GM12873 (cell line): ENCODE data around the gene CCDC43.

Source experiments
- TF ChIP-seq, protein P1 (sequence below): IDR thresholded peaks from 2 replicates; pipeline ENCODE4 v1.5.1; 2012; ENCODE audit warnings: low read depth, mild to moderate bottlenecking, moderate library complexity, low read length, control low read depth; ENCODE audit not compliant: insufficient read depth; ENCODE audit errors: missing control alignments

Gene CCDC43

DNA sequence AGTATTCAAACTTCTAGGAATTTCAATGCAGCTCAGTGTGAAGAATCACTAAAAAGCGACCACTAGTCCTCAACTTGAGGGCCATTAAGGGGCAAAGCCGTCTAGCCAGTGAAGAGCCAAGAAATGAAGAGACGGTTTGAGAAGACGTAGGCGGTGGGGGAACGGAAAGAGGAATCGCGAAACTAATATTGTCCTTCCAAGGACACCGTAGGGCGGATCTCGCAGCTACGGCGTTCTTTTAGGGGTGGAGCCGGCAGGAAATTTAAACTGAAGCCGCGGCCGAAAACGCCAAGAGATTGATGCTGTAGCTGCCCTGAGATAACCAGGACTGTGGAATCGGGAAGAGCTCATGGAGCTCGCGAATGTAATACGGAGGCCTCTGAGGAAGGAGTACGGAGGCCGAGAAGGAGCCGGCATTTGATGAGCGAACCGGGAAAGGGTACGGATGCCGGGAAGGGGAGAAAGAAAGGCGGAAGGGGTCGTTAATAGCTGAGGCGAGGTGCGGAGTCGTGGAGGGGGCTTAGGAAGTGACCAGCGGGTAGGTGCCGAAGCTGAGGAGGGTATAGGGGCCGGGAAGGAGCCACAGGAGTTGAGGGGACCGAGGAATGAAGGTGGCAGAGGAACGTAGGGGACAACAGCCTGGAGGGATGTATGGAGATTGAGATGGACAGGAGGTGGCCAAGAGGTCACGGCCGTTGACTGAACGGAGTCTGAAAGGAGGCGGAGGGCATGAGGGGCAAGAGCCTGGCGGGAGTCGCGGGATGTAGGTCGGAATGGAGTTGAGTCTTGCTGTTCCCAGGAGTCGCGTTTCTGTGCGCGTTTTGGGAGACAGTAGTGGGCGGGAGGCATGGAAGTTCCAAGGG, 19.1 kb upstream of the CCDC43 start, which contains the start of gene DBF4B:
Gene DBF4B (plus strand): TSS at position 265 of the 863 bp plus-strand sequence. CDS start 156 bp downstream, at position 421.
- TF ChIP-seq, protein P1, sequence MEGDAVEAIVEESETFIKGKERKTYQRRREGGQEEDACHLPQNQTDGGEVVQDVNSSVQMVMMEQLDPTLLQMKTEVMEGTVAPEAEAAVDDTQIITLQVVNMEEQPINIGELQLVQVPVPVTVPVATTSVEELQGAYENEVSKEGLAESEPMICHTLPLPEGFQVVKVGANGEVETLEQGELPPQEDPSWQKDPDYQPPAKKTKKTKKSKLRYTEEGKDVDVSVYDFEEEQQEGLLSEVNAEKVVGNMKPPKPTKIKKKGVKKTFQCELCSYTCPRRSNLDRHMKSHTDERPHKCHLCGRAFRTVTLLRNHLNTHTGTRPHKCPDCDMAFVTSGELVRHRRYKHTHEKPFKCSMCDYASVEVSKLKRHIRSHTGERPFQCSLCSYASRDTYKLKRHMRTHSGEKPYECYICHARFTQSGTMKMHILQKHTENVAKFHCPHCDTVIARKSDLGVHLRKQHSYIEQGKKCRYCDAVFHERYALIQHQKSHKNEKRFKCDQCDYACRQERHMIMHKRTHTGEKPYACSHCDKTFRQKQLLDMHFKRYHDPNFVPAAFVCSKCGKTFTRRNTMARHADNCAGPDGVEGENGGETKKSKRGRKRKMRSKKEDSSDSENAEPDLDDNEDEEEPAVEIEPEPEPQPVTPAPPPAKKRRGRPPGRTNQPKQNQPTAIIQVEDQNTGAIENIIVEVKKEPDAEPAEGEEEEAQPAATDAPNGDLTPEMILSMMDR: no peak

DNA sequence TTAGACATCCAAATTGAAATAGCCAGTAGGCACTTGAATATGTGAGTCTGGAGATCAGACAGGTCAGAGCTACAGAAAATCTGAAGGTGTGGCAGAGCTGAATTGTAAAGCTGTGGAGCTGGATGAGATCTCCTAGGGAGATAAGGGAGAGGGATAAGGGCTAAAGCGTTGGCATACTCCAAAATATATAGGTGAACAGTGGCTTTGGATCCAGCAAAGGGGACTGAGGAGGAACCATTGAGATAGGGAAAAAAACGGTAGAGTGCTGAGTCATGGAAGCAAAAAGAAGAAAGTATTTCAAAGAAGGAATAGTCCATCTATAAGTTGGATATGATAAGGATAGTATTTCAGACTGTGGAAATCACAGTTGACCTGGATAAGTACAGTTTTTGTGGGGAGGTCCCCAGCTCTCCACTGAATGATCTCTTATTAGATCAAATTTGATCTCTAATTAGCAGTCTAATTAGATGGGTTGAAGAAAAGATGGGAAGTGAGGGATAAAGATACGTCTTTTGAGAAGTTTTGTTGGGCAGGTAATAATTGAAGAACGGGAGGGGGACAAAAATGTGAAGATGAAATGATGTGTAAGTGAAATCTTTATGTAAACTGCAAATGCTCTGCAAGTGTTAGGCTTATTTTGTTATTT, 18.3 kb upstream of the CCDC43 start:
- TF ChIP-seq, protein P1: no peak

DNA sequence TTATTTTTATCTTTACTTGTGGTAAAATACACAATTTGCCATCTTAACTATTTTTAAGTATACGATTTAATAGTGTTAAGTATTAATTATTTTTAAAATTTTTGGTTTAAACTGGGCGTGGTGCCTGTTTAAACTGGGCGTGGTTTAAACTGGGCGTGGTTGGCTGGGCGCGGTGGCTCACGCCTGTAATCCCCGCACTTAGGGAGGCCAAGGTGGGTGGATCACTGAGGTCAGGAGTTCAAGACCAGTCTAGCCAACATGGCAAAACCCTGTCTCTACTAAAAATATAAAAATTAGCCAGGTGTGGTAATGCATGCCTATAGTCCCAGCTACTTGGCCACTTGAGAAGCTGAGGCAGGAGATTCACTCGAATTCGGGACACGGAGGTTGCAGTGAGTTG, 4.0 kb upstream of the CCDC43 start:
- TF ChIP-seq, protein P1: no peak

DNA sequence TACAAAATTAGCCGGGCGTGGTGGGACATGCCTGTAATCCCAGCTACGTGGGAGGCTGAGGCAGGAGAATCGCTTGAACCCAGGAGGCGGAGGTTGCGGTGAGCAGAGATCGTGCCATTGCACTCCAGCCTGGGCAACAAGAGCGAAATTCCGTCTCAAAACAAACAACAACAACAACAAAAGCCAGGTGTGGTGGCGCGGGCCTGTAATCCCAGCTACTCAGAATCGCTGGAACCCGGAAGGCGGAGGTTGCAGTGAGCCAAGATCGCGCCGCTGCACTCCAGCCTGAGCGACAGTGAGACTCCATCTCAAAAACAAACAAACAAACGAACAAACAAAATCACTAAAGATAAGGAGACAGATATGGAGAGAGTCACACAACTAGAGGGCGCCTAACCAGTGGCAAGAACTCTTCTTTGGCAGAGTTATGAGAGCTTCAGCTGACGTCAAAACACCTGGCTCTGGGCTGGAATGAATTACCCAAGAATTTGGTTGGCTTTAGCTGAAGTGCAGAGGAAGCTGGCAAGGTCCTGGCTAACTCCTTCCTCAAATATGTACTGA, 1.2 kb upstream of the CCDC43 start:
- TF ChIP-seq, protein P1: peak; percentile 46

DNA sequence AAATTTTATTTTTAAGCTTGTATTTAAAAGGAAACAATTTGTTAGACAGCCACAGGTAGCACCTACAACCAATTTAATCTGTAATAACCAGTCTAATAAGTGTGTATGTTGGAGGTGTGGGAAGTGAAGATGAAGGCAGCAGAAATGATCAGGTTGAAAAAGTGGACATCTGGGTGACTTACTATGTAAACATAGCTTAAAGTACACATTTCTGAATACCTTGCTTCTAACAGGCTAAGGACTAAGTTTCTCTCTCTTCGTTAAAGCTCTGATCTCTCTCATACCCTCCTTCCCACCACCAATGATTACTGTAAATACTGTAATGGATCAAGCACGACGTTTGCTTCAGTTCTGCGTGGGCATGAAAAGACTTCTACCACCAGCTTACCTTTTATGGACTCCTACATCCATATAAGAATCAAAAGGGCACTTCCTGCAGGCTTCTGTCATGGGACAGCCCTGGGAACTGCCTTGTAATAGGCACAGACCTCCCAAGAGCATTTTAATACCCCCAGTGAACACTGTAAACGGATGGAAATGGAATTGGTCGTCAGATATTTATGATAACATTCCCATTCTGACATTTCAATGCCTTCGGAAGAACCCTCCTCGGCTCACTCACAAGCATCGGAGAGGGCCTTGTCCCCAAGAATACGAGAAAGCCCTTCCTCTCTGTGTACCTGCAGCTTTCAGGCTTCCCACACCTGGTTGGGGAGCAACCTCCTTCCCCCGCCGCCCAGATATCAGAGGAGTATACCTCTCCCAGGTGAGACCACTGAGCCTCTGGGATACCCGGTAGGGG, 700 bp downstream of the CCDC43 start:
- TF ChIP-seq, protein P1: no peak

DNA sequence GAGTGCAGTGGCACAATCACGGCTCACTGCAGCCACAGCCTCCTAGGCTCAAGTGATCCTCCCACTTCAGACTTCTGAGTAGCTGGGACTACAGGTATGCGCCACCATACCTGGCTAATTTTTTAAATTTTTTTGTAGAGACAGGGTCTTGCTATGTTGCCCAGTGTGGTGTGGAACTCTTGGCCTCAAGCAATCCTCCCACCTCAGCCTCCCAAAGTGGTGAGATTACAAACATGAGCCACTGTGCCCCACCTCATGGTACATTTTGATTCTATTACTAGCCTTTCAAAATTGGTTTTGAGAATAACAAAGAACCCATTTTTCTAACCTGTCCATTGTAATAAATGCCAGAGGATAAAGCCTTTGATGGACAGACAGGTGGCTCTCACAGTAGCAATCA, 1.4 kb downstream of the CCDC43 start:
- TF ChIP-seq, protein P1: no peak
